GM23248 (cell line): ENCODE measurements around the gene STX5.

Experiments used
- EZH2 ChIP-seq: fragments of 200-600 bp; sonication (generic); IDR thresholded peaks from 2 replicates; pipeline ENCODE4 v1.6.1; 2018; ENCODE audit warnings: antibody characterized with exemption, mild to moderate bottlenecking; ENCODE audit not compliant: insufficient read depth, poor library complexity, severe bottlenecking
- EZH2phosphoT487 ChIP-seq: fragments of 200-600 bp; sonication (generic); IDR thresholded peaks from 2 replicates; pipeline ENCODE4 v1.6.1; 2018; ENCODE audit warnings: antibody characterized with exemption, moderate library complexity, mild to moderate bottlenecking, low read depth; ENCODE audit not compliant: insufficient read depth

DNA sequence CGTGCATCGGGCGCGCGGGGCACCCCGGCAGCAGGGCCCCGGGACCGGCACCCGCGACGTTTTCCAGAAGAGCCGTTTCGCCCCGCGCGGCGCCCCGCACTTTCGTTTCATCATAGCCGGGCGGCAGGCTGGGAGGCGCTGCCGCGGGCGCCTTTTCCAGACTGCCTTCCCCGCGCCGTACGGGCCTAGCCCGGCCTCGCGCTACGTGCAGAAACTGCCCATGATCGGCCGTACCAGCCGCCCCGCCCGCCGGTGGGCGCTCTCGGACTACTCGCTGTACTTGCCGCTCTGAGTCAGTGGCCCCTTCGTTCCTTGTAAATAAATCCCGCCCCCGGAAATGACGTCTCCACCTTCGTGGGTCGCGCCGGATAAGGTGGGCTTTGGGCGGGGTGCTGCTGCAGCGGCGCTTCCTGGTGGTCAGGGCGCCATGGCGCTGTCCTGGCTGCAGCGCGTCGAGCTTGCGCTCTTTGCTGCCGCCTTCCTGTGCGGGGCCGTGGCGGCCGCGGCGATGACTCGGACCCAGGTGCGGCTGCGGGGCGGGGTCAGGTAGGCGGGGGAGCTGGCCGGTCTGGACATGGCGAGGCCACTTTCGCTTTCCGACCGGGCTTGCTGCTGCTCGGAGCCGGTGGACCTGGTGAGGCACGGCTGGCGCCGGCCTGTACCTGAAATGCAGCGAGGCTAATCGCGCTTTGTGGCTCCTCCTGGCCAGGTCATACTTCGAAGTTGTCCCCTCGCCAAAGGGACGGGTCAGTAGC, 44.7 kb downstream of the STX5 start, which contains the start of gene TMEM179B:
- TF ChIP-seq EZH2phosphoT487 (no peak), EZH2 (no peak)
